OCI-LY7 (cell line): Measurements from ENCODE around the gene ZNF577.

ENCODE experiments used
- CTCF ChIP-seq: fragments of 200-600 bp; sonication (generic); conservative IDR thresholded peaks from 2 replicates; pipeline ENCODE4 v1.5.1; 2014; ENCODE audit warnings: mild to moderate bottlenecking, antibody characterized with exemption, low read length, moderate library complexity, mixed read lengths
- EZH2phosphoT487 ChIP-seq: fragments of 200-600 bp; sonication (generic); IDR thresholded peaks from 2 replicates; pipeline ENCODE4 v1.6.1; 2018; ENCODE audit warnings: low read depth, borderline replicate concordance, mild to moderate bottlenecking, mixed run types, antibody characterized with exemption, low read length, moderate library complexity, mixed read lengths

DNA sequence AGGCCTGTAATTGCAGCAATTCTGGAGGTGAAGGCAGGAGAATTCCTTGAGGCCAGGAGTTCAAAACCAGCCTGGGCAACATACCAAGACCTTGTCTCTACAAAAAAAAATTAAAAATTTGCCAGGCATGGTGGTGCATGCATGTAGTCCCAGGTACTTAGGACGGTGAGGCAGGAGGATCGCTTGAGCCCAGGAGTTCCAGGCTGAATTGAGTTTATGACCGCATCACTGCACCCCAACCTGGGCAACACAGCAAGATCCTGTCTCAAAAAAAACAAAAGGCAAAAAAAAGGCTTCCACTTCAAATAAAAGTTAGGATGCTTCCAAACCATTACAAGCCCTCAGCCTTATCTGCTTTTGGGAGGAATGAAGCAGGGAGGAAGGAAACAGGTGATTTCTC lies 5.2 kb downstream of the ZNF577 start:
- no peak for TF ChIP-seq CTCF
- TF ChIP-seq EZH2phosphoT487, result no peak
